H1 (cell line): ENCODE data around the gene PCIF1. TPM values are rescaled to one million over a fixed set of nuclear protein-coding genes. Genes with fewer than 3 reads are reported as not detected.
A peak's percentile ranks its signal among the peaks of the same experiment; 100 is the strongest.

ENCODE experiments used
- CTCF ChIA-PET: fragments of 300-600 bp; sonication (Branson Sonifier 250); formaldehyde crosslinking; loops from one replicate; lab custom pipeline; 2021; ENCODE audit not compliant: partially characterized antibody; lab: Charles Lee
- POLR2A ChIA-PET: fragments of 300-600 bp; sonication (Branson Sonifier 250); formaldehyde crosslinking; loops from one replicate; lab custom pipeline; 2021; ENCODE audit warnings: inconsistent platforms; ENCODE audit not compliant: partially characterized antibody; lab: Charles Lee
- DNase-seq, 2 experiments: peaks; one replicate each; pipeline versions ENCODE4 v3.0.0 to v3.0.0-alpha.2; 2010 to 2022; ENCODE audit warnings: low spot score in 2 of 2, low read depth in 1 of 2, mixed read lengths in 1 of 2
- FAIRE-seq: peaks from 2 replicates; lab custom pipeline; 2011; peaks lifted over from hg19 to GRCh38; lab: Jason Lieb, UNC
- H2AFZ ChIP-seq: 2 replicates; pipeline ENCODE4 v1.8.1; 2012; ENCODE audit warnings: low read length, inconsistent platforms
- H2AK5ac ChIP-seq: 2 replicates; pipeline ENCODE4 v1.6.1; 2013; ENCODE audit warnings: low read depth, low read length
- H2BK120ac ChIP-seq: replicated peaks from 2 replicates; pipeline ENCODE3; 2013; ENCODE audit warnings: low read depth, low read length, inconsistent platforms
- H2BK12ac ChIP-seq: 2 replicates; pipeline ENCODE4 v1.6.1; 2013; ENCODE audit warnings: low read depth, low read length
- H2BK15ac ChIP-seq: 2 replicates; pipeline ENCODE4 v1.6.1; 2013; ENCODE audit warnings: low read length
- H2BK20ac ChIP-seq: 2 replicates; pipeline ENCODE4 v1.6.1; 2013; ENCODE audit warnings: low read length
- H2BK5ac ChIP-seq: 2 replicates; pipeline ENCODE4 v1.6.1; 2013; ENCODE audit warnings: low read depth, low read length
- H3K14ac ChIP-seq: 2 replicates; pipeline ENCODE4 v1.6.1; 2013; ENCODE audit warnings: inconsistent platforms; ENCODE audit not compliant: insufficient read length
- H3K18ac ChIP-seq: 2 replicates; pipeline ENCODE4 v1.6.1; 2013; ENCODE audit warnings: low read length; ENCODE audit errors: extremely low read depth
- H3K23ac ChIP-seq: 2 replicates; pipeline ENCODE4 v1.6.1; 2013; ENCODE audit warnings: inconsistent platforms; ENCODE audit not compliant: insufficient read length
- H3K23me2 ChIP-seq: 2 replicates; pipeline ENCODE4 v1.6.1; 2013; ENCODE audit warnings: low read depth, low read length
- H3K27ac ChIP-seq: 2 replicates; pipeline ENCODE4 v1.6.1; 2011; ENCODE audit warnings: low read depth, low read length, inconsistent platforms
- H3K27me3 ChIP-seq, 4 experiments: replicated peaks in 1 of 4; 1 replicate in 1 of 4; 2 replicates in 3 of 4; pipeline versions ENCODE4 v1.6.1 to v1.8.1; 2011 to 2013; ENCODE audit warnings: low read length in 3 of 4, mild to moderate bottlenecking in 3 of 4, inconsistent platforms in 2 of 4, mixed read lengths in 2 of 4, moderate library complexity in 1 of 4; ENCODE audit not compliant: control insufficient read depth in 3 of 4, insufficient read depth in 3 of 4; ENCODE audit errors: extremely low read depth in 1 of 4
- H3K36me3 ChIP-seq, 4 experiments: 2 replicates each; pipeline versions ENCODE4 v1.6.1 to v1.8.1; 2011 to 2013; ENCODE audit warnings: mild to moderate bottlenecking in 4 of 4, low read length in 3 of 4, moderate library complexity in 2 of 4, control low read depth in 1 of 4, inconsistent platforms in 1 of 4; ENCODE audit not compliant: insufficient read depth in 4 of 4, control insufficient read depth in 2 of 4
- H3K4ac ChIP-seq: replicated peaks from 2 replicates; pipeline ENCODE3; 2013; ENCODE audit warnings: low read length, low read depth, mixed read lengths, inconsistent platforms; ENCODE audit not compliant: insufficient read length
- H3K4me1 ChIP-seq, 4 experiments: replicated peaks in 1 of 4; 1 replicate in 1 of 4; 2 replicates in 3 of 4; pipeline versions ENCODE4 v1.6.1 to v1.8.1; 2011 to 2013; ENCODE audit warnings: low read length in 3 of 4, inconsistent platforms in 2 of 4, mixed read lengths in 1 of 4; ENCODE audit not compliant: insufficient read depth in 4 of 4, control insufficient read depth in 3 of 4
- H3K4me2 ChIP-seq, 2 experiments: 2 replicates each; pipeline versions ENCODE4 v1.6.1 to v1.8.1; 2011 to 2013; ENCODE audit warnings: low read depth in 2 of 2, low read length in 2 of 2, control low read depth in 1 of 2, inconsistent platforms in 1 of 2, mild to moderate bottlenecking in 1 of 2; ENCODE audit not compliant: insufficient read depth in 1 of 2
- H3K4me3 ChIP-seq, 4 experiments: fragments of 200-600, 300-600 bp in 1 of 4; sonication (generic), shearing (Covaris generic), sonication (Bioruptor Twin) in 1 of 4; 2 replicates each; pipeline versions ENCODE4 v1.5.1 to v1.8.1; 2011 to 2016; ENCODE audit warnings: low read length in 4 of 4, low read depth in 3 of 4, control low read depth in 2 of 4, inconsistent platforms in 2 of 4, mild to moderate bottlenecking in 2 of 4, mixed read lengths in 1 of 4, moderate library complexity in 1 of 4; ENCODE audit not compliant: insufficient read depth in 2 of 4; ENCODE audit errors: extremely low read depth in 1 of 4
- H3K56ac ChIP-seq: replicated peaks from 2 replicates; pipeline ENCODE3; 2013; ENCODE audit warnings: low read depth, mild to moderate bottlenecking, mixed read lengths, low read length, inconsistent platforms; ENCODE audit not compliant: insufficient read length
- H3K79me1 ChIP-seq: 2 replicates; pipeline ENCODE4 v1.6.1; 2013; ENCODE audit warnings: low read depth, low read length, control low read depth
- H3K79me2 ChIP-seq, 2 experiments: 2 replicates each; pipeline versions ENCODE4 v1.6.1 to v1.8.1; 2012 to 2013; ENCODE audit warnings: low read length in 2 of 2, mild to moderate bottlenecking in 2 of 2, inconsistent platforms in 1 of 2; ENCODE audit not compliant: insufficient read depth in 2 of 2, control insufficient read depth in 1 of 2
- H3K9ac ChIP-seq, 4 experiments: replicated peaks in 1 of 4; 1 replicate in 1 of 4; 2 replicates in 3 of 4; pipeline versions ENCODE4 v1.6.1 to v1.8.1; 2011 to 2013; ENCODE audit warnings: low read depth in 3 of 4, low read length in 3 of 4, control low read depth in 2 of 4, mild to moderate bottlenecking in 2 of 4, moderate library complexity in 2 of 4, inconsistent platforms in 1 of 4; ENCODE audit errors: extremely low read depth in 1 of 4
- H3K9me3 ChIP-seq, 2 experiments: 2 replicates each; pipeline versions ENCODE4 v1.6.1 to v1.8.1; 2012 to 2013; ENCODE audit warnings: mild to moderate bottlenecking in 2 of 2, moderate library complexity in 2 of 2, control low read depth in 1 of 2, inconsistent platforms in 1 of 2, low read depth in 1 of 2, low read length in 1 of 2, mixed read lengths in 1 of 2; ENCODE audit not compliant: insufficient read depth in 2 of 2
- H4K20me1 ChIP-seq, 2 experiments: replicated peaks in 1 of 2; 2 replicates each; pipeline versions ENCODE3 to v1.8.1; 2011 to 2013; ENCODE audit warnings: inconsistent platforms in 2 of 2, low read length in 2 of 2, mild to moderate bottlenecking in 1 of 2; ENCODE audit not compliant: insufficient read depth in 2 of 2, control insufficient read depth in 1 of 2
- H4K5ac ChIP-seq: 2 replicates; pipeline ENCODE4 v1.6.1; 2013; ENCODE audit warnings: low read length, low read depth, mixed read lengths, inconsistent platforms; ENCODE audit not compliant: insufficient read length
- H4K8ac ChIP-seq: 2 replicates; pipeline ENCODE4 v1.8.0; 2013; ENCODE audit warnings: mild to moderate bottlenecking, moderate library complexity, low read length, inconsistent platforms; ENCODE audit not compliant: insufficient read depth; ENCODE audit errors: extremely low read depth
- H4K91ac ChIP-seq: replicated peaks from 2 replicates; pipeline ENCODE3; 2013; ENCODE audit warnings: low read length, mixed read lengths, inconsistent platforms; ENCODE audit not compliant: insufficient read length
- ATF3 ChIP-seq: IDR thresholded peaks from 2 replicates; pipeline ENCODE4 v1.6.1; 2011; ENCODE audit warnings: low read depth, mild to moderate bottlenecking, low read length; ENCODE audit not compliant: insufficient read depth
- CEBPB ChIP-seq: IDR thresholded peaks from 2 replicates; pipeline ENCODE4 v1.6.1; 2012; ENCODE audit warnings: low read depth, low read length
- CHD2 ChIP-seq: IDR thresholded peaks from 2 replicates; pipeline ENCODE4 v1.6.1; 2012; ENCODE audit warnings: low read length, improper control_type of control experiment
- FOSL1 ChIP-seq: IDR thresholded peaks from 2 replicates; pipeline ENCODE4 v1.6.1; 2011; ENCODE audit warnings: mild to moderate bottlenecking, low read depth, low read length, moderate library complexity; ENCODE audit not compliant: insufficient read depth
- HDAC2 ChIP-seq, 2 experiments: fragments of 300-600 bp in 1 of 2; sonication (generic) in 1 of 2; IDR thresholded peaks; 2 replicates each; pipeline ENCODE4 v1.6.1; 2011 to 2012; ENCODE audit warnings: low read depth in 2 of 2, low read length in 2 of 2, mild to moderate bottlenecking in 2 of 2, moderate library complexity in 2 of 2, borderline replicate concordance in 1 of 2, inconsistent platforms in 1 of 2
- KDM4A ChIP-seq: IDR thresholded peaks from one replicate; pipeline ENCODE4 v1.7.1; 2012; ENCODE audit warnings: low read depth, mild to moderate bottlenecking, moderate library complexity, low read length, inconsistent platforms; ENCODE audit not compliant: severe bottlenecking
- POLR2AphosphoS5 ChIP-seq: IDR thresholded peaks from 2 replicates; pipeline ENCODE4 v1.6.1; 2011; ENCODE audit warnings: low read depth, low read length
- SP1 ChIP-seq: IDR thresholded peaks from 2 replicates; pipeline ENCODE4 v1.6.1; 2011; ENCODE audit warnings: low read depth, low read length
- TAF1 ChIP-seq: IDR thresholded peaks from 2 replicates; pipeline ENCODE4 v1.6.1; 2011; ENCODE audit warnings: mild to moderate bottlenecking, low read depth, low read length
- TBP ChIP-seq: IDR thresholded peaks from 2 replicates; pipeline ENCODE4 v1.6.1; 2011; ENCODE audit warnings: low read depth, low read length, improper control_type of control experiment
- WGBS, 2 experiments: shearing (Covaris generic) in 1 of 2; methylation state at CpG; one replicate each; pipeline versions ENCODE4 v1.1.6 to v1.1.7; 2013 to 2015; ENCODE audit warnings: low lambda C conversion rate in 2 of 2, mixed read lengths in 2 of 2, inconsistent platforms in 1 of 2, low coverage in 1 of 2, missing lambda C conversion rate in 1 of 2; ENCODE audit not compliant: insufficient replicate concordance in 2 of 2, insufficient coverage in 1 of 2, insufficient read length in 1 of 2; ENCODE audit errors: extremely low coverage in 1 of 2, missing lambda C conversion rate in 1 of 2; 5-methylcytosine and 5-hydroxymethylcytosine counted together
- polyA plus RNA-seq, 7 experiments: library from polyadenylated mRNA; depleted of rRNA in 3 of 7; stranded (reverse) in 5 of 7; unstranded in 2 of 7; fragments of >200 nt in 5 of 7; fragments of 200-250 nt in 2 of 7; gene quantifications; 1 replicate in 5 of 7; 2 replicates in 1 of 7; 4 replicates in 1 of 7; pipeline versions ENCODE4 v1.2.1 to v1.2.3, GENCODE V29; 2011 to 2013; ENCODE audit warnings: missing spikeins in 2 of 7, mixed read lengths in 2 of 7
- total RNA-seq: library from RNA; stranded (reverse); fragmentation: NEBNext Ultra II Directional; extraction: Animal tissue kit (Norgen Biotek cat#: 25700); gene quantifications from 2 replicates; pipeline ENCODE4 v1.2.1, GENCODE V29; 2021

PCIF1 gene
- total and polyA plus RNA-seq, 2 of the 8 experiments (the other 6 are each of a cell fraction or from before 2014, with no cell fraction given), result 30.3 to 30.6 TPM

GRCh38 chr20:45910670-45911485 is 23.6 kb upstream of the PCIF1 start:
- peak overlapping the region; percentile 84 for H4K5ac ChIP-seq
- H3K36me3 ChIP-seq, result peaks cover 5 to 25% (median 19%) of the 10 kb centered on the region in 4 experiments; a peak in 6 of 8 replicates
- peaks cover 2 to 12% of the 10 kb centered on the region in 2 experiments for H4K20me1 ChIP-seq
- peak; percentile 94 for FAIRE-seq
- H3K23ac ChIP-seq, result no peak overlapping the region
- peak overlapping the region; percentile 58; the same call in 1 of the 2 replicates for H4K8ac ChIP-seq
- ChIA-PET POLR2A (interaction anchor here (1.0 to 9.2 kb wide), 14 partner anchors 9 to 98 kb away, joined by 3 to 172 read pairs (median 11); partner anchors contain the start of genes CTSA, NEURL2, PCIF1 and ZSWIM1), CTCF (interaction anchor here (0.6 to 2.6 kb wide), 7 partner anchors 21 to 82 kb away, joined by 3 to 12 read pairs (median 4); partner anchors contain the start of genes PCIF1 and ZSWIM1)
- H3K4me2 ChIP-seq, result peak overlapping the region; percentile 90 to 97
- no peak overlapping the region for H2AK5ac ChIP-seq
- DNase-seq, result peak; percentile 99 to 100
- H2BK20ac ChIP-seq, result no peak overlapping the region
- no peak overlapping the region for H2BK120ac ChIP-seq
- H2BK12ac ChIP-seq, result no peak overlapping the region
- no peak overlapping the region for H2BK15ac ChIP-seq
- peak overlapping the region; percentile 65 for H3K4ac ChIP-seq
- no peak overlapping the region for H3K56ac ChIP-seq
- H3K14ac ChIP-seq, result no peak overlapping the region
- peak overlapping the region; percentile 52 to 81 (median 70) for H3K4me3 ChIP-seq
- peaks cover 11% of the 10 kb centered on the region; the same call in 1 of the 2 replicates for H3K23me2 ChIP-seq
- H3K27ac ChIP-seq, result peak overlapping the region; percentile 58; the same call in 1 of the 2 replicates
- no peak overlapping the region for H2AFZ ChIP-seq
- no peaks in the 10 kb centered on the region for H3K27me3 ChIP-seq
- 0 out of 4 replicates have a peak, but pooled peaks cover 0 to 3% of the 10 kb centered on the region in 2 experiments for H3K79me2 ChIP-seq
- no peaks in the 10 kb centered on the region for H3K9me3 ChIP-seq
- peak overlapping the region; percentile 88 for H3K18ac ChIP-seq
- peak overlapping the region in 3 of 4 experiments; percentile 56 to 71 (median 68); a peak in 6 of 7 replicates for H3K9ac ChIP-seq
- H4K91ac ChIP-seq, result peak overlapping the region; percentile 82
- H3K4me1 ChIP-seq, result peaks cover 0 to 2% (median 0%) of the 10 kb centered on the region in 4 experiments; a peak in 3 of 7 replicates
- H3K79me1 ChIP-seq, result no peaks in the 10 kb centered on the region; the same call in 1 of the 2 replicates
- 6% methylated on average over 41 of the region's 43 CpGs; no CpG with 5 or more reads in 1 of the 2 experiments for WGBS, 2 experiments
- H2BK5ac ChIP-seq, result no peak overlapping the region; the same call in 1 of the 2 replicates
- peak; percentile 85 for TF ChIP-seq TBP
- TF ChIP-seq FOSL1, result no peak
- TF ChIP-seq KDM4A, result peak; percentile 24
- peak; percentile 91 for TF ChIP-seq CHD2
- peak; percentile 88 for TF ChIP-seq TAF1
- 0 out of 4 replicates have a peak, but pooled peaks of 1 of the 2 experiments have one; percentile 13 for TF ChIP-seq HDAC2 (IDR thresholded peaks at IDR 0.05; ENCODE audit: borderline replicate concordance in 1 of 2, low read depth in 2 of 2, low read length in 2 of 2)
- peak; percentile 98 for TF ChIP-seq CEBPB
- TF ChIP-seq ATF3, result peak; percentile 80; the same call in 1 of the 2 replicates
- TF ChIP-seq SP1, result peak; percentile 12; the same call in 1 of the 2 replicates
- TF ChIP-seq POLR2AphosphoS5, result peak; percentile 73
